GM12801 (cell line): ENCODE data around the gene MAP3K15.

Source experiments
- CTCF ChIP-seq: IDR thresholded peaks from one replicate; pipeline ENCODE4 v1.5.1; 2011; ENCODE audit warnings: control low read depth; ENCODE audit not compliant: insufficient read length; ENCODE audit errors: extremely low read depth

Gene MAP3K15

GRCh38 chrX:19446397-19446796 is 68.9 kb downstream of the MAP3K15 start:
- no peak for TF ChIP-seq CTCF

- no peak for TF ChIP-seq CTCF
Observed at GRCh38 chrX:19443869-19444526, 71.3 kb downstream of the MAP3K15 start.

GRCh38 chrX:19440713-19441112 is 74.6 kb downstream of the MAP3K15 start:
- no peak for TF ChIP-seq CTCF

GRCh38 chrX:19410259-19410658 is 105.0 kb downstream of the MAP3K15 start:
- TF ChIP-seq CTCF: no peak

- TF ChIP-seq CTCF: no peak
Observed at GRCh38 chrX:19403696-19404095, 111.6 kb downstream of the MAP3K15 start.

- no peak for TF ChIP-seq CTCF
Observed at GRCh38 chrX:19392703-19393102, 122.6 kb downstream of the MAP3K15 start.

- TF ChIP-seq CTCF: no peak
Observed at GRCh38 chrX:19392078-19392477, 123.2 kb downstream of the MAP3K15 start.

GRCh38 chrX:19389227-19389845 is 126.0 kb downstream of the MAP3K15 start:
- TF ChIP-seq CTCF: no peak
